Measurements from ENCODE around the gene TMEM202. TPM values are rescaled to one million over a fixed set of nuclear protein-coding genes. Genes with fewer than 3 reads are reported as not detected.
A peak's percentile ranks its signal among the peaks of the same experiment; 100 is the strongest.

Gene TMEM202
- total and polyA plus RNA-seq, 2 of the 4 experiments (the other 2 are of a cell fraction), result not detected

- in situ Hi-C loops (cut with MboI; ENCODE audit: low sequenced_read_pairs), result no loop called here
- Histone ChIP-seq H3K56ac (ENCODE audit: extremely low read depth, insufficient read depth, low read length) (no peak overlapping the region), H3K9me3 (ENCODE audit: control insufficient read depth, insufficient read depth, low read length) (peaks cover 12% of the 10 kb centered on the region), H4K8ac (ENCODE audit: low read depth in 2 of 2, low read length in 2 of 2) (no peak overlapping the region), H3K36me3 (ENCODE audit: control insufficient read depth, insufficient read depth, low read length) (no peaks in the 10 kb centered on the region), H3K9ac (ENCODE audit: low read depth, low read length) (no peak overlapping the region), H3K4ac (ENCODE audit: low read depth, low read length) (no peak overlapping the region), H3K4me2 (ENCODE audit: low read depth, low read length) (no peak overlapping the region), H4K5ac (ENCODE audit: low read depth, low read length) (no peak overlapping the region), H2BK120ac (ENCODE audit: low read depth, low read length) (0 out of 2 replicates have a peak overlapping the region, but pooled peaks have one; percentile 9), H2AFZ (replicated peaks; ENCODE audit: low read length, poor library complexity) (no peak overlapping the region), H2AK9ac (replicated peaks; ENCODE audit: low read depth, low read length, poor library complexity) (no peak overlapping the region), H4K91ac (ENCODE audit: insufficient read depth, low read depth, low read length) (no peak overlapping the region), H2BK5ac (ENCODE audit: low read depth, low read length, poor library complexity, severe bottlenecking) (no peak overlapping the region), H3K27ac (ENCODE audit: insufficient read depth, low read length) (no peak overlapping the region), H4K20me1 (ENCODE audit: insufficient read depth, low read length) (no peaks in the 10 kb centered on the region), H3K9me1 (ENCODE audit: insufficient read depth, low read length) (no peaks in the 10 kb centered on the region), H3K14ac (replicated peaks; ENCODE audit: low read depth, low read length) (no peak overlapping the region), H3K4me3 (ENCODE audit: insufficient read depth, low read depth, low read length) (no peak overlapping the region), H3K18ac (ENCODE audit: low read depth, low read length) (no peak overlapping the region), H3K23ac (ENCODE audit: low read depth, low read length) (no peak overlapping the region), H2AK5ac (ENCODE audit: low read depth, low read length) (no peak overlapping the region), H3K79me1 (ENCODE audit: low read depth in 1 of 2, low read length in 2 of 2) (no peaks in the 10 kb centered on the region), H2BK20ac (ENCODE audit: low read depth, low read length) (no peak overlapping the region), H3K27me3 (ENCODE audit: control insufficient read depth, insufficient read depth, low read length) (no peaks in the 10 kb centered on the region; the same call in 1 of the 2 replicates), H3K4me1 (ENCODE audit: control insufficient read depth, insufficient read depth, low read length) (no peaks in the 10 kb centered on the region), H2BK15ac (ENCODE audit: low read depth, low read length) (no peak overlapping the region)
- intact Hi-C loops (cut with micrococcal nuclease), result no loop called here
- CTCF ChIA-PET, result no interaction called here
- ATAC-seq (ENCODE audit: low read depth) (peak; percentile 77), DNase-seq (peak; percentile 34)
- POLR2A ChIA-PET (ENCODE audit: unreplicated experiment), result no interaction called here
- dilution Hi-C loops (cut with HindIII; ENCODE audit: low sequenced_read_pairs, unreplicated experiment), result no loop called here
- TF ChIP-seq CEBPB (IDR thresholded peaks at IDR 0.05; ENCODE audit: low read depth, low read length), result peak; percentile 36; the same call in 1 of the 2 replicates
- TF ChIP-seq MAFK (IDR thresholded peaks at IDR 0.05; ENCODE audit: low read depth, low read length), result no peak
- no CpG with 5 or more reads among the region's 1 CpG for WGBS, 2 experiments (ENCODE audit: extremely low coverage in 2 of 2, insufficient read length in 1 of 2)
- no TSS peak for BruUV-seq (replicated peaks)
These were observed 23.4 kb downstream of the TMEM202 start for GRCh38 chr15:72421484-72421883.
